Gastrocnemius medialis (tissue), 4 donors: ENCODE data around the gene FNDC1. TPM values are rescaled to one million over a fixed set of nuclear protein-coding genes. Genes with fewer than 3 reads are reported as not detected.

ENCODE experiments used
- ATAC-seq, 2 donors: fragments of 150-250 bp; one replicate each; pipeline ENCODE4 v1.9.1; 2016
- DNase-seq, 2 donors: peaks; one replicate each; pipeline ENCODE4 v3.0.0-alpha.2; 2019
- H3K27ac ChIP-seq, 4 donors: fragments of 200-600 bp; sonication (generic); 1 replicate in 1 of 4; 2 replicates in 3 of 4; pipeline ENCODE4 v1.5.1; 2016 to 2018; ENCODE audit warnings: mild to moderate bottlenecking in 2 of 4, moderate library complexity in 1 of 4
- H3K27me3 ChIP-seq, 3 donors: fragments of 200-600 bp; sonication (generic) in 2 of 3; 1 replicate in 1 of 3; 2 replicates in 2 of 3; pipeline versions ENCODE4 v1.5.1 to v1.6.0; 2016 to 2019; ENCODE audit warnings: mild to moderate bottlenecking in 1 of 3, moderate library complexity in 1 of 3
- H3K36me3 ChIP-seq, 2 donors: fragments of 200-600 bp; sonication (generic) in 1 of 2; one replicate each; pipeline ENCODE4 v1.5.1; 2017 to 2018
- H3K4me1 ChIP-seq, 2 donors: fragments of 200-600 bp; sonication (generic) in 1 of 2; one replicate each; pipeline ENCODE4 v1.5.1; 2016 to 2017; ENCODE audit warnings: mild to moderate bottlenecking in 2 of 2
- H3K4me3 ChIP-seq, 4 donors: fragments of 200-600 bp; sonication (generic) in 3 of 4; 1 replicate in 1 of 4; 2 replicates in 3 of 4; pipeline ENCODE4 v1.5.1; 2016 to 2019; ENCODE audit warnings: mild to moderate bottlenecking in 2 of 4
- H3K9me3 ChIP-seq, 3 donors: fragments of 200-600 bp; sonication (generic) in 2 of 3; 1 replicate in 1 of 3; 2 replicates in 2 of 3; pipeline ENCODE4 v1.5.1; 2016 to 2019
- POLR2A ChIP-seq, 2 donors: fragments of 450-650 bp; IDR thresholded peaks; one replicate each; pipeline ENCODE4 v1.6.1; 2017; ENCODE audit warnings: antibody characterized with exemption in 2 of 2, mild to moderate bottlenecking in 2 of 2, moderate library complexity in 2 of 2
- in situ Hi-C, 4 donors: fragments of 200-750 bp; cut with MboI; loops; one replicate each; pipeline versions ENCODE4 v1.15.0 to v1.8.0; 2017; ENCODE audit warnings: low sequenced_read_pairs in 4 of 4
- intact Hi-C: fragments of 100-400 bp; cut with DNase I; formaldehyde crosslinking; loops from one replicate; pipeline ENCODE4 v1.15.1; 2023; ENCODE audit warnings: low total_unique reads
- total RNA-seq, 4 donors: library from RNA; depleted of rRNA; stranded (reverse); fragments of >200 nt; gene quantifications; one replicate each; pipeline versions ENCODE4 v1.1.0 to v1.2.3, GENCODE V29; 2016
- TF ChIP-seq, protein P1 (sequence below), 5 experiments: fragments of 450-650 bp in 3 of 5; fragments of 200-600 bp in 2 of 5; sonication (generic) in 2 of 5; IDR thresholded peaks in 4 of 5; conservative IDR thresholded peaks in 1 of 5; 1 replicate in 4 of 5; 2 replicates in 1 of 5; pipeline ENCODE4 v1.5.1; 2016 to 2019; ENCODE audit warnings: antibody characterized with exemption in 5 of 5, mild to moderate bottlenecking in 3 of 5, moderate library complexity in 3 of 5

The FNDC1 gene
- total RNA-seq, 4 donors from 2014 or later, result 0.16 to 0.41 (median 0.31) TPM

GRCh38 chr6:159308198-159308597 lies 139.0 kb downstream of the FNDC1 start:
- Histone ChIP-seq H3K36me3 (no peaks in the 10 kb centered on the region), H3K9me3 (no peaks in the 10 kb centered on the region), H3K27ac (no peak overlapping the region), H3K27me3 (no peaks in the 10 kb centered on the region), H3K4me3 (no peak overlapping the region), H3K4me1 (no peaks in the 10 kb centered on the region)
- ATAC-seq, result no peak
- intact Hi-C loops (no loop called here), in situ Hi-C loops (no loop called here)
- no peak for DNase-seq
- TF ChIP-seq, protein P1, sequence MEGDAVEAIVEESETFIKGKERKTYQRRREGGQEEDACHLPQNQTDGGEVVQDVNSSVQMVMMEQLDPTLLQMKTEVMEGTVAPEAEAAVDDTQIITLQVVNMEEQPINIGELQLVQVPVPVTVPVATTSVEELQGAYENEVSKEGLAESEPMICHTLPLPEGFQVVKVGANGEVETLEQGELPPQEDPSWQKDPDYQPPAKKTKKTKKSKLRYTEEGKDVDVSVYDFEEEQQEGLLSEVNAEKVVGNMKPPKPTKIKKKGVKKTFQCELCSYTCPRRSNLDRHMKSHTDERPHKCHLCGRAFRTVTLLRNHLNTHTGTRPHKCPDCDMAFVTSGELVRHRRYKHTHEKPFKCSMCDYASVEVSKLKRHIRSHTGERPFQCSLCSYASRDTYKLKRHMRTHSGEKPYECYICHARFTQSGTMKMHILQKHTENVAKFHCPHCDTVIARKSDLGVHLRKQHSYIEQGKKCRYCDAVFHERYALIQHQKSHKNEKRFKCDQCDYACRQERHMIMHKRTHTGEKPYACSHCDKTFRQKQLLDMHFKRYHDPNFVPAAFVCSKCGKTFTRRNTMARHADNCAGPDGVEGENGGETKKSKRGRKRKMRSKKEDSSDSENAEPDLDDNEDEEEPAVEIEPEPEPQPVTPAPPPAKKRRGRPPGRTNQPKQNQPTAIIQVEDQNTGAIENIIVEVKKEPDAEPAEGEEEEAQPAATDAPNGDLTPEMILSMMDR (IDR thresholded peaks at IDR 0.05 in 4 of 5, conservative IDR thresholded peaks at IDR 0.05 in 1 of 5), result no peak
- no peak for TF ChIP-seq POLR2A (IDR thresholded peaks at IDR 0.05)

DNA sequence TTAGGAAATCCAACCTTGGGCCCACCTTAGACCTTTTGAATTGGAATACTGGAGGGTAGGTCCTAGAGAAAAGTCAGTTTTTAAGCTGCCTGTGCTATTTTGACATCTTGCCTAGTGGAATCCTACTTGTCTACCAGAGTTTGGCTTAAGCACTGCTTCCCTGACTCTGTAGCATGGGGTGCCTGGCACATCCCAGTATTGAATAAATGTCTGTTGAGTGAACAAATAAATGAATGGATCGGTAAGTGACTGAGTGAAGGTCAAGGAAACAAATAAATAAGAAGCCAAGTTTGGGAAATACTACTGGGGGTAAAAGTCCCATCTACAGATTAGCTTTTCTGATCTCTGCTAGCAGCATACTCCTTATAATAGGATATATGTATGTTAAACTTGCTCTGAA lies 140.5 kb downstream of the FNDC1 start:
- DNase-seq, result no peak
- no peak for TF ChIP-seq POLR2A (IDR thresholded peaks at IDR 0.05)
- TF ChIP-seq, protein P1 (IDR thresholded peaks at IDR 0.05 in 4 of 5, conservative IDR thresholded peaks at IDR 0.05 in 1 of 5), result no peak
- Histone ChIP-seq H3K36me3 (no peaks in the 10 kb centered on the region), H3K27me3 (no peaks in the 10 kb centered on the region), H3K4me1 (no peaks in the 10 kb centered on the region), H3K27ac (no peak overlapping the region), H3K4me3 (no peak overlapping the region), H3K9me3 (no peaks in the 10 kb centered on the region)
- in situ Hi-C loops (no loop called here), intact Hi-C loops (no loop called here)
- ATAC-seq, result no peak

DNA sequence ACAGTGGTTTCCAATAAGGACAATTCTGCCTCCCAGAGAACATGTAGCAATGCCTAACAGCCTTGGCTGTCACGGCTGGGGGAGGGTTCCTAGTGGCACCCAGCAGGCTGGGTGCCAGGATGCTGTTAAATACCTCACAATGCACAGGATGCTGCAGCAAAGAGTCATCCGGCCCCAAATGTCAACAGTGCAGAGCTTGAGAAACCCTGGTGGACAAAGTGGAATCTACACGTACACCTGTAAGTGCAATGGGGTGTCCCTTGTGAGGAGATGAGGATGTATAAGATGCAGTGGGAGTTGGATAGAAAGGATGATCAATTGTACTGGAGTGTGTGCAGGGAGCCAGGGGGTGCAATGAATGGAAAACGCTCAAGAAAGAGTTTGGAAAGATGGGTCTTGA lies 142.4 kb downstream of the FNDC1 start:
- intact Hi-C loops, result no loop called here
- ATAC-seq (no peak), DNase-seq (no peak)
- H3K27me3 ChIP-seq, result no peaks in the 10 kb centered on the region
- no peak overlapping the region for H3K27ac ChIP-seq
- no peaks in the 10 kb centered on the region for H3K9me3 ChIP-seq
- H3K36me3 ChIP-seq, result no peaks in the 10 kb centered on the region
- H3K4me3 ChIP-seq, result no peak overlapping the region
- in situ Hi-C loops, result no loop called here
- no peak for TF ChIP-seq POLR2A (IDR thresholded peaks at IDR 0.05)
- TF ChIP-seq, protein P1 (IDR thresholded peaks at IDR 0.05 in 4 of 5, conservative IDR thresholded peaks at IDR 0.05 in 1 of 5), result no peak
- no peaks in the 10 kb centered on the region for H3K4me1 ChIP-seq

GRCh38 chr6:159312206-159312605 lies 143.0 kb downstream of the FNDC1 start:
- no peak for DNase-seq
- no peak for ATAC-seq
- no peak for TF ChIP-seq POLR2A (IDR thresholded peaks at IDR 0.05)
- TF ChIP-seq, protein P1 (IDR thresholded peaks at IDR 0.05 in 4 of 5, conservative IDR thresholded peaks at IDR 0.05 in 1 of 5), result no peak
- H3K36me3 ChIP-seq, result no peaks in the 10 kb centered on the region
- no peaks in the 10 kb centered on the region for H3K27me3 ChIP-seq
- H3K27ac ChIP-seq, result no peak overlapping the region
- in situ Hi-C loops, result no loop called here
- H3K4me1 ChIP-seq, result no peaks in the 10 kb centered on the region
- intact Hi-C loops, result no loop called here
- no peaks in the 10 kb centered on the region for H3K9me3 ChIP-seq
- H3K4me3 ChIP-seq, result no peak overlapping the region

GRCh38 chr6:159313018-159313417 lies 143.8 kb downstream of the FNDC1 start:
- in situ Hi-C loops (no loop called here), intact Hi-C loops (no loop called here)
- Histone ChIP-seq H3K4me1 (no peaks in the 10 kb centered on the region), H3K9me3 (no peaks in the 10 kb centered on the region), H3K27me3 (no peaks in the 10 kb centered on the region), H3K36me3 (no peaks in the 10 kb centered on the region), H3K4me3 (no peak overlapping the region), H3K27ac (no peak overlapping the region)
- ATAC-seq, result no peak
- no peak for TF ChIP-seq POLR2A (IDR thresholded peaks at IDR 0.05)
- TF ChIP-seq, protein P1 (IDR thresholded peaks at IDR 0.05 in 4 of 5, conservative IDR thresholded peaks at IDR 0.05 in 1 of 5), result no peak
- DNase-seq, result no peak
